Common myeloid progenitor, CD34-positive (primary cell): ENCODE data around the gene SIRPA.

Experiments
- CTCF ChIA-PET: fragments of 350-600 bp; sonication (Branson Sonifier 250); formaldehyde crosslinking; loops from one replicate; lab custom pipeline; 2021; ENCODE audit warnings: antibody characterized with exemption; lab: Charles Lee
- POLR2A ChIA-PET: fragments of 350-600 bp; sonication (Branson Sonifier 250); formaldehyde crosslinking; loops from one replicate; lab custom pipeline; 2021; ENCODE audit warnings: antibody characterized with exemption; lab: Charles Lee
- DNase-seq, 3 donors: peaks; one replicate each; pipeline versions ENCODE4 v3.0.0 to v3.0.0-alpha.2; 2013
- H3K27ac ChIP-seq, 2 experiments: 1 replicate in 1 of 2; 2 replicates in 1 of 2; pipeline ENCODE4 v1.7.0; 2013; ENCODE audit warnings: inconsistent platforms in 2 of 2, low read length in 2 of 2, mild to moderate bottlenecking in 2 of 2, low read depth in 1 of 2, moderate library complexity in 1 of 2; ENCODE audit not compliant: severe bottlenecking in 2 of 2, insufficient read depth in 1 of 2, poor library complexity in 1 of 2
- H3K27me3 ChIP-seq, 5 experiments: replicated peaks in 2 of 5; 1 replicate in 3 of 5; 2 replicates in 2 of 5; pipeline versions ENCODE4 v1.6.1 to v1.7.0; 2013; ENCODE audit warnings: low read length in 4 of 5, mild to moderate bottlenecking in 2 of 5, moderate library complexity in 2 of 5, inconsistent platforms in 1 of 5; ENCODE audit not compliant: insufficient read depth in 5 of 5, control insufficient read depth in 4 of 5
- H3K36me3 ChIP-seq, 4 experiments: 1 replicate in 2 of 4; 2 replicates in 2 of 4; pipeline versions ENCODE4 v1.6.1 to v1.7.0; 2013; ENCODE audit warnings: low read length in 3 of 4, control low read depth in 1 of 4, mild to moderate bottlenecking in 1 of 4; ENCODE audit not compliant: control insufficient read depth in 4 of 4, insufficient read depth in 4 of 4
- H3K4me1 ChIP-seq, 4 experiments: 1 replicate in 3 of 4; 2 replicates in 1 of 4; pipeline versions ENCODE4 v1.6.1 to v1.7.1; 2013; ENCODE audit warnings: low read length in 3 of 4, mild to moderate bottlenecking in 3 of 4, control low read depth in 1 of 4, inconsistent platforms in 1 of 4, moderate library complexity in 1 of 4; ENCODE audit not compliant: control insufficient read depth in 4 of 4, insufficient read depth in 4 of 4; ENCODE audit errors: control extremely low read depth in 1 of 4
- H3K4me3 ChIP-seq, 7 experiments: 1 replicate in 4 of 7; 2 replicates in 3 of 7; pipeline versions ENCODE4 v1.5.1 to v1.7.0; 2013; ENCODE audit warnings: mild to moderate bottlenecking in 7 of 7, low read length in 6 of 7, moderate library complexity in 6 of 7, inconsistent platforms in 2 of 7, low read depth in 2 of 7, control low read depth in 1 of 7; ENCODE audit not compliant: insufficient read depth in 4 of 7, control insufficient read depth in 1 of 7; ENCODE audit errors: extremely low read depth in 1 of 7
- H3K9me3 ChIP-seq, 5 experiments: 1 replicate in 4 of 5; 2 replicates in 1 of 5; pipeline versions ENCODE4 v1.6.1 to v1.7.1; 2013; ENCODE audit warnings: low read length in 4 of 5, mild to moderate bottlenecking in 2 of 5, inconsistent platforms in 1 of 5, low read depth in 1 of 5, moderate library complexity in 1 of 5; ENCODE audit not compliant: control insufficient read depth in 4 of 5, insufficient read depth in 2 of 5; ENCODE audit errors: control extremely low read depth in 1 of 5
- WGBS: methylation state at CpG from one replicate; pipeline ENCODE4 v1.1.5; 2013; ENCODE audit not compliant: insufficient coverage; 5-methylcytosine and 5-hydroxymethylcytosine counted together

SIRPA gene

DNA sequence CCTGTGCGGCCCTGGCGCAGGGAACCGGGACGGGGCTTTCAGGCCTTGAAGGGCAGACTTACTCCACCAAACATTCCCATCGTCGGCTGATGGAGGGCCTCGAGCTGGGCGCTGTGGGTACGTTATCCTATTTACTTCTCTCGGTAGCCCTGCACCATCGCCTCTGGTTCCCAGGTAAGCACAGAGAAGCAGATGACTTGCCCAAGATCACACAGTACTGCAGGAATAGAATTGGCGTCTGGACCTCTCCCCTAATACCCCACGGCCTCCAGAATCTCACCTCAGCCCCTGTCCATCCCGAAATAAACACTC lies 52.3 kb downstream of the SIRPA start:
- Histone ChIP-seq H3K27ac (no peak overlapping the region), H3K36me3 (no peaks in the 10 kb centered on the region), H3K4me1 (peaks cover 0 to 29% (median 7%) of the 10 kb centered on the region in 4 experiments), H3K4me3 (no peak overlapping the region), H3K9me3 (no peaks in the 10 kb centered on the region), H3K27me3 (peaks cover 4 to 48% (median 20%) of the 10 kb centered on the region in 5 experiments)
- no peak for DNase-seq
- WGBS = 89% methylated on average over 13 of the region's 14 CpGs
- POLR2A ChIA-PET = no interaction called here
- CTCF ChIA-PET = interaction anchor here (0.9 to 1.4 kb wide), 3 partner anchors 13 to 225 kb away, joined by 3 to 4 read pairs (median 4); no protein-coding TSS in a partner anchor

DNA sequence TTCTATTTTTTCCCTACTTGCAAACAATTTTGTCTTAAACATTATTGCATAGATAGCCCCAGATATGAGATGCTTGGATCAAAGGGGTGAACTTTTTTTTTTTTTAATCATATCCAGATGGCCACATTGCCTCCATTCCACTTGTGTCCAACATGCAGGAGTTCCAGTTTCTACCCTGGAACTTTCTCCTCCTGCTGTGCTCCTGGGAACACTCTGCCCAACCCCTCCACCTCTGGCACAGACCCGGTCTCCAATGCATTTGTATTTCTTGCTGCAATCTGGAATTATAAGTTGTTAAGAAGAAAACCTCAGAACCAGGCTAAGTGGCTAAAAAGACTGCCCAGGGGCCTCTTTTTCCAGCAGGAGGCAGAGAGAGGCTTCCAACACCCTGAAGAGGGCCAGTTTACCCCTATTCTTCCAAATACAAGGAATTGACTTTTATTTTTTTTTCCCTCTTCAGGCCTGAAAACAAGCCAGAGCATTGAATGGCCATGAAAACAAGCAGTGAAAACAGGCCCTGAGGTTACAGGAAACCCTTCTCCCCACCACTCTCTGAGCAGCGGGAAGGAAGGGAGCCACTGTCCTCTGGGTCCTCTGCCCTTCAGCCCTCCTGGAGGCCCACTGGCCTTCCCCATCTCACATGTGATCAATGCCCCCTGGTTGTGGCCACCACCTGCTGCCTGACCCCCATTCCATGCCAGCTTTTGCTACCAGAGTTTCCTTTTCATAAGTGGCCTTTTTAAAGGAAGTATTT lies 54.3 kb downstream of the SIRPA start:
- 55% methylated on average over 1 of the region's 2 CpGs for WGBS
- no peaks in the 10 kb centered on the region for H3K36me3 ChIP-seq
- POLR2A ChIA-PET = interaction anchor here (0.6 kb wide), 1 partner anchor 16 kb away, joined by 3 read pairs; no protein-coding TSS in a partner anchor
- CTCF ChIA-PET = interaction anchor here (0.7 kb wide), 1 partner anchor 10 kb away, joined by 3 read pairs; no protein-coding TSS in a partner anchor
- no peaks in the 10 kb centered on the region for H3K9me3 ChIP-seq
- no peak overlapping the region for H3K4me3 ChIP-seq
- DNase-seq = no peak
- H3K27ac ChIP-seq = no peak overlapping the region
- H3K4me1 ChIP-seq = peaks cover 0 to 29% (median 7%) of the 10 kb centered on the region in 4 experiments
- H3K27me3 ChIP-seq = peaks cover 0 to 34% (median 17%) of the 10 kb centered on the region in 5 experiments

DNA sequence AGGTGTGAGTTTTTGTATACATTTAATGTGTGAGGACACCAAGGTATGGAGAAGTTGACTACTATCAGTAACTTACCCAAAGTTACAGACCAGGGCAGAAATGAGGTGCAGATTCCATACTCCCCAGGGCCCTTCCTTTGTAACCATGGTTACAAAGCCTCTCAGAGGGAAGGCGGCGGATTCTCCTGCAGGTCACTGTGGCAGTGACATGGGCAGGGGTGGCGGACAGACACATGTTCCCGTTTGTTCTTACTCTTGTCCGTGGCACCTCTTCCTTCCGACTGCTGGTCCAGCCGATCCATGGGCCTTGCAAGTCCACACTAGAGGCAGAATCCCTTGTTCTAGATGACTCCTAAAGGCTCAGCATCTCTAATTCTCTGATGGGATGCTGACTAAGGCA lies 55.6 kb downstream of the SIRPA start:
- POLR2A ChIA-PET = no interaction called here
- no peak for DNase-seq
- CTCF ChIA-PET = no interaction called here
- peaks cover 0 to 25% (median 17%) of the 10 kb centered on the region in 5 experiments for H3K27me3 ChIP-seq
- H3K4me3 ChIP-seq = no peak overlapping the region
- peaks cover 0 to 18% (median 7%) of the 10 kb centered on the region in 4 experiments for H3K4me1 ChIP-seq
- no peaks in the 10 kb centered on the region for H3K9me3 ChIP-seq
- no peak overlapping the region for H3K27ac ChIP-seq
- no peaks in the 10 kb centered on the region for H3K36me3 ChIP-seq
- WGBS = 97% methylated on average over 5 of the region's 7 CpGs

DNA sequence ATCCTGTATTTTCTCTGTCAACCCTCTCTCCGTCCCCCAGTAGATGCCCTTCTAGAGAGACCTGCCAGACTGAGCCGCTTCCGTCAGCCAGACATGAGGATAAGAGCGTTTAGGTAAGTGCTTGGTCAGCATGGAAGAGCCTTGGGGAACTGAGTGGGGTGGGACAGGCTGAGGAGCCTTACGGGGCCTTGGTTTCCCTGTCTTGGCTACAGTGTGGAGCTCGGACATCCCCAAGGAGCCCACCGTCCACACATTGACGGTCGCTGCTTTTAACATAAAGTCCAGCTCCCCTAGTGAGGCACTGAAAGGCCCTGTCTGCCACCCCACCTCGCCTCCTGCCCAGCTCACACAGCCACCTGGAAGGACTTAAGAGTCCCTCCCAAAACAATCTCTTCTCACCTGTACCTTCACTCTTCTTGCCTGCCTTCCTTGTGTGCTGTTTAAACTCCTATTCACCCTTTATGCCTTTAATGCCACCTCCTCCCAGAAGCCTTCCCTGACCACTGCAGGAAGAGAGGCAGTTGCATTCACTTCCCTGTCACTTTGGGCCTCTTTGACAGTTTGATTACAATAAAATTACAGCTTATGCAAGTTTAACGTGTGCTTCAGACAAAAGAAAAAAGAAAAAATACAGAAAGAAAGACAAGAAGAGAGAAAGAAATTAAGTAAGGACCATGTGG lies 56.4 kb downstream of the SIRPA start:
- no peak overlapping the region for H3K4me3 ChIP-seq
- H3K4me1 ChIP-seq = peaks cover 0 to 13% (median 7%) of the 10 kb centered on the region in 4 experiments
- CTCF ChIA-PET = interaction anchor here (0.6 to 1.5 kb wide), 3 partner anchors 15 to 219 kb away, joined by 3 read pairs; no protein-coding TSS in a partner anchor
- POLR2A ChIA-PET = no interaction called here
- no peaks in the 10 kb centered on the region for H3K36me3 ChIP-seq
- H3K9me3 ChIP-seq = no peaks in the 10 kb centered on the region
- no peak overlapping the region for H3K27ac ChIP-seq
- 94% methylated on average over 10 of the region's 11 CpGs for WGBS
- H3K27me3 ChIP-seq = peaks cover 0 to 20% (median 13%) of the 10 kb centered on the region in 5 experiments
- DNase-seq = no peak

DNA sequence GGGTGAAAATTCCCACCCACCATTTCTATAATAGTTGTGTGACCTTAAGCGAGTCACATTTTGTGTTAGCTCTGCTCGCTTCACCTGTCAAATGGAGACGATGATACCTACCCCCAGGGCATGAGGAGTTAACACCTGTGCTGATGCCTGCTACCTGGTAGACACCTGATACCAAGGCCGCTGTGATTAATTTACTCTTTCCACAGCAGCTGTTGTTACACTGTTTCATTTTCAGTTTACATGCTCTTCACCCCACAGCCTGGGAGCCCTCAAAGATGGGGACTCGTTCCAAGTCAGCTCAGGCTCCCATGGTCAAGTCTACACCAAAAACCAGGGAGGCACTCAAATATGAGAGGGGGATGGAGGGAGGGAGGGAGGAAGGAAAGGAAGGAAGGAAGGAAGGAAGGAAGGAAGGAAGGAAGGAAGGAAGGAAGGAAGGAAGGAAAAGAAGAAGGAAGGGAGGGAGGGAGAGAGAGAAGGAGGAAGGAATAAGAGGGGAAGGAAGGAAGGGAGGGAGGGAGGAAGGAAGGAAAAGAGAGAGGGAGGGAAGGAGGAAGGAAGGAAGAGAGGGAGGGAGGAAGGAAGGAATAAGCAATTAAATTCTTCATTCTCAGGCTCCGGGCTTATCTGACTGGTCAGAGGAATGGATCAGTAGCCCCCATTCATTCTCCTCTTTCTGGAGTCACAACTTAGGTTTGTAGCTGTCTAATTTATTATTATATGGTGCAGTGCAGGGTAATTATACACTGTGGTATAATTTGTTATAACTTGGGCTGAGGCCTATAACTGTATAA lies 57.7 kb downstream of the SIRPA start:
- H3K9me3 ChIP-seq = no peaks in the 10 kb centered on the region
- no peak overlapping the region for H3K27ac ChIP-seq
- DNase-seq = no peak
- no peak overlapping the region for H3K4me3 ChIP-seq
- ChIA-PET POLR2A (no interaction called here), CTCF (interaction anchor here (1.0 to 1.5 kb wide), 4 partner anchors 13 to 219 kb away, joined by 3 to 6 read pairs (median 3); no protein-coding TSS in a partner anchor)
- peaks cover 0 to 7% (median 0%) of the 10 kb centered on the region in 5 experiments for H3K27me3 ChIP-seq
- H3K4me1 ChIP-seq = peaks cover 0 to 5% (median 0%) of the 10 kb centered on the region in 4 experiments
- H3K36me3 ChIP-seq = no peaks in the 10 kb centered on the region
- 91% methylated on average over 4 of the region's 6 CpGs for WGBS

DNA sequence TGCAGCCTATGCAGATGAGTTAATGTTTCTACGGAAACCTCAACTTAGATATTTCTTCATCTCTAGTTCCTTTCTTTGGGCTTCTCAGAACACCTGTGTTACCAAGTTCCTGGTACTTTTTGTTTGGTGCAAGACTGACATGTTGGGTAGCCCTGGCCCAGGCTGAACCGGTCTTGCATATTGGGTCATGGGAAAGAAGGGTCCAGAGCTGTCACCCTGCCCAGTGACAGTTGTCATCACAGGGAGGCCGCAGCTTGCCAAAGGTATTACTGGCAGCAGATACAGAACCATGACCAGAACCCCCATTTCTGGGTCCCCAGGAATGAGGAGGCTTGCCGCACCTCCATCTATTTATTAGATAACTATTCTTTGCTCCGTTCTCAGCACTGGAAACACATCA lies 58.4 kb downstream of the SIRPA start:
- Histone ChIP-seq H3K4me3 (no peak overlapping the region), H3K9me3 (no peaks in the 10 kb centered on the region), H3K27ac (no peak overlapping the region), H3K4me1 (peaks cover 0 to 5% (median 0%) of the 10 kb centered on the region in 4 experiments), H3K36me3 (no peaks in the 10 kb centered on the region), H3K27me3 (peaks cover 0 to 2% (median 0%) of the 10 kb centered on the region in 5 experiments)
- WGBS = 98% methylated on average over 4 of the region's 5 CpGs
- DNase-seq = no peak
- ChIA-PET POLR2A (no interaction called here), CTCF (no interaction called here)
